ENCODE results near the gene SETD9. TPM values are rescaled to one million over a fixed set of nuclear protein-coding genes. Genes with fewer than 3 reads are reported as not detected.

SETD9 gene
- total and polyA plus RNA-seq, 2 of the 13 experiments (the other 11 are each of a cell fraction or from before 2014, with no cell fraction given), result 4.8 to 17.8 TPM

DNA sequence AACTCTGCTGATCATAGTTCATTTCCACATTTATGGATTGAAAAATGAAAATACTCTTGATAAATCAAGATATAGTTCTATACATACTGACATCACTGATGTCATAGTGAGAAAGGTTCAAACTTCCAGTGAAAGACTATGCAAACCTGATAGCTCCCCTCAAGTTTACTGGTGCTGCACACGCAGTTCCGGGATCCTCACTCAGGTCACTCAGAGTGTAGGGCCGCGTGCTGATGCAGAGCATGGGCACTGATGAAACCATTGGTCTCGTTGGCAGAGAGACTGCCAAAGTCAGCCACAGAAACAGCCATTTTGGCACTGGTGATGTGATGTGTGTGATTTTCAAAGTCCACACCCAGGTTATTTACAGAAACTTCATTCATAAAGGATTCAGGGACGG lies 13.5 kb downstream of the SETD9 start (continued):
- TF ChIP-seq, protein P1, sequence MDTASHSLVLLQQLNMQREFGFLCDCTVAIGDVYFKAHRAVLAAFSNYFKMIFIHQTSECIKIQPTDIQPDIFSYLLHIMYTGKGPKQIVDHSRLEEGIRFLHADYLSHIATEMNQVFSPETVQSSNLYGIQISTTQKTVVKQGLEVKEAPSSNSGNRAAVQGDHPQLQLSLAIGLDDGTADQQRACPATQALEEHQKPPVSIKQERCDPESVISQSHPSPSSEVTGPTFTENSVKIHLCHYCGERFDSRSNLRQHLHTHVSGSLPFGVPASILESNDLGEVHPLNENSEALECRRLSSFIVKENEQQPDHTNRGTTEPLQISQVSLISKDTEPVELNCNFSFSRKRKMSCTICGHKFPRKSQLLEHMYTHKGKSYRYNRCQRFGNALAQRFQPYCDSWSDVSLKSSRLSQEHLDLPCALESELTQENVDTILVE (CRISPR knock-in tag; IDR thresholded peaks at IDR 0.05), result no peak
- TF ChIP-seq ZNF501 (CRISPR knock-in tag; IDR thresholded peaks at IDR 0.05) (no peak), ZNF7 (CRISPR knock-in tag; IDR thresholded peaks at IDR 0.05) (no peak), PCBP1 (IDR thresholded peaks at IDR 0.05; ENCODE audit: borderline replicate concordance, low read depth, low read length) (no peak), HNRNPL (IDR thresholded peaks at IDR 0.05; ENCODE audit: low read depth, low read length) (no peak), CCDC6 (CRISPR knock-in tag; IDR thresholded peaks at IDR 0.05) (no peak)
- TF ChIP-seq, protein P2, sequence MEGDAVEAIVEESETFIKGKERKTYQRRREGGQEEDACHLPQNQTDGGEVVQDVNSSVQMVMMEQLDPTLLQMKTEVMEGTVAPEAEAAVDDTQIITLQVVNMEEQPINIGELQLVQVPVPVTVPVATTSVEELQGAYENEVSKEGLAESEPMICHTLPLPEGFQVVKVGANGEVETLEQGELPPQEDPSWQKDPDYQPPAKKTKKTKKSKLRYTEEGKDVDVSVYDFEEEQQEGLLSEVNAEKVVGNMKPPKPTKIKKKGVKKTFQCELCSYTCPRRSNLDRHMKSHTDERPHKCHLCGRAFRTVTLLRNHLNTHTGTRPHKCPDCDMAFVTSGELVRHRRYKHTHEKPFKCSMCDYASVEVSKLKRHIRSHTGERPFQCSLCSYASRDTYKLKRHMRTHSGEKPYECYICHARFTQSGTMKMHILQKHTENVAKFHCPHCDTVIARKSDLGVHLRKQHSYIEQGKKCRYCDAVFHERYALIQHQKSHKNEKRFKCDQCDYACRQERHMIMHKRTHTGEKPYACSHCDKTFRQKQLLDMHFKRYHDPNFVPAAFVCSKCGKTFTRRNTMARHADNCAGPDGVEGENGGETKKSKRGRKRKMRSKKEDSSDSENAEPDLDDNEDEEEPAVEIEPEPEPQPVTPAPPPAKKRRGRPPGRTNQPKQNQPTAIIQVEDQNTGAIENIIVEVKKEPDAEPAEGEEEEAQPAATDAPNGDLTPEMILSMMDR (CRISPR knock-in tag; IDR thresholded peaks at IDR 0.05), result no peak

DNA sequence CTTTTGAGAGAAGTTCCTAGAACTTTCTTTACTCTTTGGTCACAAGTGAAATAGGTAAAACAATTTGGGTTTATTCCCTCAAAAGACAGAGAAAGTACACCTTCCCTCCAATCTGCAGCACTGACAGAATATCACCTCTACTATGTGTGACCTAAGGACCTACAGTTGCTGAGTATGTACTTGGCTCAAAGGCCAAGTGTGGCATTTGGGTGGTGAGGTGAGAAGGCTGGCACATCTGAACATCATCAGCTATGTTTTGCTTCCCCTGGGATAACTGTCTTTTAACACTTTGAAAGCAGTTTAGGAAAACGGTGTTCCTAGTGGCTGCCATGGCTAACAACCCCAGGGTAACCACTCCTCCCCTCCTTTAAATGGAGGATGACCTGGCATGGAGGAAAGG lies 24.9 kb downstream of the SETD9 start:
- WGBS (ENCODE audit: low lambda C conversion rate), result 100% methylated on average over 1 of the region's 1 CpG
- Histone ChIP-seq H3K9ac (ENCODE audit: insufficient read depth, low read depth, low read length) (no peak overlapping the region), H3K4me3 (replicated peaks in 1 of 3; ENCODE audit: insufficient read depth in 1 of 3, low read depth in 2 of 3, low read length in 3 of 3) (no peak overlapping the region), H3K4me1 (ENCODE audit: insufficient read depth, low read length) (peaks cover 5% of the 10 kb centered on the region), H3K9me3 (ENCODE audit: low read length) (no peaks in the 10 kb centered on the region), H3K79me2 (ENCODE audit: insufficient read depth, low read length) (no peaks in the 10 kb centered on the region), H3K27me3 (ENCODE audit: control insufficient read depth in 1 of 2, insufficient read depth in 2 of 2, low read length in 2 of 2) (no peaks in the 10 kb centered on the region), H3K4me2 (ENCODE audit: low read depth, low read length) (no peak overlapping the region), H4K20me1 (ENCODE audit: insufficient read depth, low read length) (no peaks in the 10 kb centered on the region), H3K36me3 (replicated peaks in 1 of 2; ENCODE audit: control insufficient read depth in 1 of 2, insufficient read depth in 2 of 2, low read length in 2 of 2) (peaks cover 22 to 70% of the 10 kb centered on the region in 2 experiments), H2AFZ (ENCODE audit: low read length) (no peak overlapping the region), H3K27ac (ENCODE audit: extremely low read length, insufficient read depth, low read length) (no peak overlapping the region)
- FAIRE-seq (no peak), DNase-seq (ENCODE audit: low spot score) (no peak), ATAC-seq (no peak)
- intact Hi-C loops (cut with micrococcal nuclease; ENCODE audit: unreplicated experiment), result no loop called here
- no TSS peak for BruUV-seq (replicated peaks)
- ChIA-PET CTCF (ENCODE audit: low intra/inter-chr PET ratio, low total read pairs) (no interaction called here), POLR2A (no interaction called here)
- in situ Hi-C loops (cut with HindIII; ENCODE audit: extremely low pct_ligation_motif_present, low pct_unique_long_range_greater_than_20kb), result no loop called here
- TF ChIP-seq ZSCAN21 (CRISPR knock-in tag; IDR thresholded peaks at IDR 0.05; ENCODE audit: borderline replicate concordance), result no peak
- no peak for TF ChIP-seq XBP1 (CRISPR knock-in tag; IDR thresholded peaks at IDR 0.05)
- TF ChIP-seq, protein P3, sequence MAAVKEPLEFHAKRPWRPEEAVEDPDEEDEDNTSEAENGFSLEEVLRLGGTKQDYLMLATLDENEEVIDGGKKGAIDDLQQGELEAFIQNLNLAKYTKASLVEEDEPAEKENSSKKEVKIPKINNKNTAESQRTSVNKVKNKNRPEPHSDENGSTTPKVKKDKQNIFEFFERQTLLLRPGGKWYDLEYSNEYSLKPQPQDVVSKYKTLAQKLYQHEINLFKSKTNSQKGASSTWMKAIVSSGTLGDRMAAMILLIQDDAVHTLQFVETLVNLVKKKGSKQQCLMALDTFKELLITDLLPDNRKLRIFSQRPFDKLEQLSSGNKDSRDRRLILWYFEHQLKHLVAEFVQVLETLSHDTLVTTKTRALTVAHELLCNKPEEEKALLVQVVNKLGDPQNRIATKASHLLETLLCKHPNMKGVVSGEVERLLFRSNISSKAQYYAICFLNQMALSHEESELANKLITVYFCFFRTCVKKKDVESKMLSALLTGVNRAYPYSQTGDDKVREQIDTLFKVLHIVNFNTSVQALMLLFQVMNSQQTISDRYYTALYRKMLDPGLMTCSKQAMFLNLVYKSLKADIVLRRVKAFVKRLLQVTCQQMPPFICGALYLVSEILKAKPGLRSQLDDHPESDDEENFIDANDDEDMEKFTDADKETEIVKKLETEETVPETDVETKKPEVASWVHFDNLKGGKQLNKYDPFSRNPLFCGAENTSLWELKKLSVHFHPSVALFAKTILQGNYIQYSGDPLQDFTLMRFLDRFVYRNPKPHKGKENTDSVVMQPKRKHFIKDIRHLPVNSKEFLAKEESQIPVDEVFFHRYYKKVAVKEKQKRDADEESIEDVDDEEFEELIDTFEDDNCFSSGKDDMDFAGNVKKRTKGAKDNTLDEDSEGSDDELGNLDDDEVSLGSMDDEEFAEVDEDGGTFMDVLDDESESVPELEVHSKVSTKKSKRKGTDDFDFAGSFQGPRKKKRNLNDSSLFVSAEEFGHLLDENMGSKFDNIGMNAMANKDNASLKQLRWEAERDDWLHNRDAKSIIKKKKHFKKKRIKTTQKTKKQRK (IDR thresholded peaks at IDR 0.05; ENCODE audit: low read length), result no peak
- TF ChIP-seq, protein P4, sequence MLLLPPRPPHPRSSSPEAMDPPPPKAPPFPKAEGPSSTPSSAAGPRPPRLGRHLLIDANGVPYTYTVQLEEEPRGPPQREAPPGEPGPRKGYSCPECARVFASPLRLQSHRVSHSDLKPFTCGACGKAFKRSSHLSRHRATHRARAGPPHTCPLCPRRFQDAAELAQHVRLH (CRISPR knock-in tag; IDR thresholded peaks at IDR 0.05; ENCODE audit: borderline replicate concordance, low read depth), result no peak
- TF ChIP-seq, protein P5, sequence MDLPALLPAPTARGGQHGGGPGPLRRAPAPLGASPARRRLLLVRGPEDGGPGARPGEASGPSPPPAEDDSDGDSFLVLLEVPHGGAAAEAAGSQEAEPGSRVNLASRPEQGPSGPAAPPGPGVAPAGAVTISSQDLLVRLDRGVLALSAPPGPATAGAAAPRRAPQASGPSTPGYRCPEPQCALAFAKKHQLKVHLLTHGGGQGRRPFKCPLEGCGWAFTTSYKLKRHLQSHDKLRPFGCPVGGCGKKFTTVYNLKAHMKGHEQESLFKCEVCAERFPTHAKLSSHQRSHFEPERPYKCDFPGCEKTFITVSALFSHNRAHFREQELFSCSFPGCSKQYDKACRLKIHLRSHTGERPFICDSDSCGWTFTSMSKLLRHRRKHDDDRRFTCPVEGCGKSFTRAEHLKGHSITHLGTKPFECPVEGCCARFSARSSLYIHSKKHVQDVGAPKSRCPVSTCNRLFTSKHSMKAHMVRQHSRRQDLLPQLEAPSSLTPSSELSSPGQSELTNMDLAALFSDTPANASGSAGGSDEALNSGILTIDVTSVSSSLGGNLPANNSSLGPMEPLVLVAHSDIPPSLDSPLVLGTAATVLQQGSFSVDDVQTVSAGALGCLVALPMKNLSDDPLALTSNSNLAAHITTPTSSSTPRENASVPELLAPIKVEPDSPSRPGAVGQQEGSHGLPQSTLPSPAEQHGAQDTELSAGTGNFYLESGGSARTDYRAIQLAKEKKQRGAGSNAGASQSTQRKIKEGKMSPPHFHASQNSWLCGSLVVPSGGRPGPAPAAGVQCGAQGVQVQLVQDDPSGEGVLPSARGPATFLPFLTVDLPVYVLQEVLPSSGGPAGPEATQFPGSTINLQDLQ (CRISPR knock-in tag; IDR thresholded peaks at IDR 0.05), result no peak
- no peak for TF ChIP-seq ZNF670 (CRISPR knock-in tag; IDR thresholded peaks at IDR 0.05; ENCODE audit: borderline replicate concordance)
- TF ChIP-seq, protein P6, sequence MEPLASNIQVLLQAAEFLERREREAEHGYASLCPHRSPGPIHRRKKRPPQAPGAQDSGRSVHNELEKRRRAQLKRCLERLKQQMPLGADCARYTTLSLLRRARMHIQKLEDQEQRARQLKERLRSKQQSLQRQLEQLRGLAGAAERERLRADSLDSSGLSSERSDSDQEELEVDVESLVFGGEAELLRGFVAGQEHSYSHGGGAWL (CRISPR knock-in tag; IDR thresholded peaks at IDR 0.05), result no peak

Measured in HepG2 (cell line).